Gastroesophageal sphincter (tissue), 3 donors: ENCODE results near the gene RHOXF2.

Experiments
- CTCF ChIP-seq, 4 experiments: fragments of 200-600 bp in 2 of 4; fragments of 450-650 bp in 2 of 4; sonication (generic) in 1 of 4; IDR thresholded peaks; one replicate each; pipeline ENCODE4 v1.5.1; 2017 to 2019; ENCODE audit warnings: antibody characterized with exemption in 4 of 4, mild to moderate bottlenecking in 2 of 4, moderate library complexity in 2 of 4
- POLR2AphosphoS5 ChIP-seq: sonication (generic); formaldehyde crosslinking; IDR thresholded peaks from one replicate; pipeline ENCODE4 v1.6.1; 2017; ENCODE audit warnings: antibody characterized with exemption

GRCh38 chrX:120213438-120214265 lies 55.2 kb downstream of the RHOXF2 start:
- TF ChIP-seq POLR2AphosphoS5 (no peak), CTCF (IDR thresholded peaks at IDR 0.05) (peak; percentile 21 to 84 (median 39))
